Ovary (tissue), 9 donors: ENCODE results near the gene DISC1. TPM values are rescaled to one million over a fixed set of nuclear protein-coding genes. Genes with fewer than 3 reads are reported as not detected.

Source experiments
- DNase-seq, 5 donors: peaks; one replicate each; pipeline ENCODE4 v3.0.0-alpha.2; 2019 to 2020
- H3K27ac ChIP-seq, 2 donors: fragments of 200-600 bp; one replicate each; pipeline versions ENCODE4 v1.5.1 to v1.8.0; 2019 to 2022
- H3K27me3 ChIP-seq: fragments of 200-600 bp; one replicate; pipeline ENCODE4 v1.8.0; 2022
- H3K36me3 ChIP-seq: fragments of 200-600 bp; sonication (generic); one replicate; pipeline ENCODE4 v1.5.1; 2019
- H3K4me1 ChIP-seq: one replicate; pipeline ENCODE4 v1.8.1; 2013; ENCODE audit warnings: mild to moderate bottlenecking, moderate library complexity; ENCODE audit not compliant: insufficient read depth
- H3K4me3 ChIP-seq: fragments of 200-600 bp; sonication (generic); one replicate; pipeline ENCODE4 v1.5.1; 2017
- H3K9me3 ChIP-seq, 2 donors: fragments of 200-600 bp in 1 of 2; sonication (generic) in 1 of 2; one replicate each; pipeline versions ENCODE4 v1.5.1 to v1.8.1; 2013 to 2019; ENCODE audit warnings: mild to moderate bottlenecking in 1 of 2, moderate library complexity in 1 of 2
- CTCF ChIP-seq, 3 donors: fragments of 450-650 bp in 2 of 3; fragments of 200-600 bp in 1 of 3; IDR thresholded peaks; one replicate each; pipeline versions ENCODE4 v1.5.1 to v1.8.0; 2016 to 2022; ENCODE audit warnings: antibody characterized with exemption in 3 of 3, mild to moderate bottlenecking in 1 of 3
- EP300 ChIP-seq: sonication (generic); formaldehyde crosslinking; IDR thresholded peaks from one replicate; pipeline ENCODE4 v1.6.1; 2017; ENCODE audit warnings: antibody characterized with exemption
- POLR2A ChIP-seq: fragments of 450-650 bp; IDR thresholded peaks from one replicate; pipeline ENCODE4 v1.6.1; 2017; ENCODE audit warnings: antibody characterized with exemption, mild to moderate bottlenecking, moderate library complexity
- WGBS, 3 donors: extraction: QIAGEN DNeasy Blood & Tissue Kit in 1 of 3; methylation state at CpG; one replicate each; pipeline versions ENCODE4 v1.1.5 to v1.1.7; 2013 to 2017; 5-methylcytosine and 5-hydroxymethylcytosine counted together
- intact Hi-C, 4 donors: fragments of 100-400 bp; cut with DNase I; formaldehyde crosslinking; loops; one replicate each; pipeline versions ENCODE4 v1.11.0 to v1.15.1; 2022 to 2023
- polyA plus RNA-seq, 2 donors: library from polyadenylated mRNA; stranded (reverse); fragments of 200-250 nt in 1 of 2; fragments of 350-450 nt in 1 of 2; fragmentation: Illumina TruSeq in 1 of 2; extraction: RNeasy Lipid Tissue Mini Kit (QIAGEN cat#74804) in 1 of 2; gene quantifications; one replicate each; pipeline ENCODE4 v1.2.3, GENCODE V29; 2013 to 2014
- total RNA-seq, 7 donors: library from RNA; depleted of rRNA in 2 of 7; stranded (reverse); fragments of >200 nt in 2 of 7; fragmentation: NEBNext Ultra II Directional in 3 of 7; extraction: Animal tissue kit (Norgen Biotek cat#: 25700) in 3 of 7; gene quantifications; one replicate each; pipeline versions ENCODE4 v1.1.0 to v1.2.4, GENCODE V29; 2016 to 2023
- donor health status: DM: no; HTN: no; CAD: no; lungs with moderate emphysema.
- donor health status: DM: no; HTN: no; CAD: no.
- donor health status: Bipolar disorder and iron deficiency.
- donor health status: DM: yes; HTN: yes; CAD: no.
- donor health status: DM: no; HTN: no; CAD: no.
- donor health status: DM: yes; HTN: yes; CAD: no.

Gene DISC1
- total and polyA plus RNA-seq, 9 donors, result 3.0 to 24.3 (median 13.0) TPM

GRCh38 chr1:231630558-231631205, 4.1 kb downstream of the DISC1 start:
- H3K27ac ChIP-seq, result no peak overlapping the region
- no peaks in the 10 kb centered on the region for H3K27me3 ChIP-seq
- no peak for DNase-seq
- WGBS, 3 donors, result 39 to 54% (median 39%) methylated on average over 10 of the region's 10 CpGs
- no peak overlapping the region for H3K4me3 ChIP-seq
- H3K4me1 ChIP-seq, result peaks cover 10% of the 10 kb centered on the region
- no peak for TF ChIP-seq CTCF (IDR thresholded peaks at IDR 0.05)
- no peak for TF ChIP-seq EP300
- TF ChIP-seq POLR2A, result no peak
- H3K36me3 ChIP-seq, result no peaks in the 10 kb centered on the region
- intact Hi-C loops, result no loop called here
- H3K9me3 ChIP-seq, result no peaks in the 10 kb centered on the region

GRCh38 chr1:231631717-231632116, 5.1 kb downstream of the DISC1 start:
- WGBS, 3 donors, result 96 to 98% (median 96%) methylated on average over 4 of the region's 4 CpGs
- TF ChIP-seq POLR2A (no peak), EP300 (no peak), CTCF (IDR thresholded peaks at IDR 0.05) (no peak)
- H3K27ac ChIP-seq, result no peak overlapping the region
- no peaks in the 10 kb centered on the region for H3K9me3 ChIP-seq
- intact Hi-C loops, result no loop called here
- no peaks in the 10 kb centered on the region for H3K36me3 ChIP-seq
- no peaks in the 10 kb centered on the region for H3K27me3 ChIP-seq
- DNase-seq, result no peak
- H3K4me1 ChIP-seq, result peaks cover 10% of the 10 kb centered on the region
- no peak overlapping the region for H3K4me3 ChIP-seq

GRCh38 chr1:231632119-231632518, 5.5 kb downstream of the DISC1 start:
- peaks cover 10% of the 10 kb centered on the region for H3K4me1 ChIP-seq
- no peaks in the 10 kb centered on the region for H3K27me3 ChIP-seq
- H3K4me3 ChIP-seq, result no peak overlapping the region
- H3K36me3 ChIP-seq, result no peaks in the 10 kb centered on the region
- intact Hi-C loops, result no loop called here
- TF ChIP-seq POLR2A (no peak), CTCF (IDR thresholded peaks at IDR 0.05) (no peak), EP300 (no peak)
- no peaks in the 10 kb centered on the region for H3K9me3 ChIP-seq
- WGBS, 3 donors, result 62 to 78% (median 63%) methylated on average over 3 of the region's 3 CpGs
- no peak overlapping the region for H3K27ac ChIP-seq
- DNase-seq, result no peak

GRCh38 chr1:231634323-231635013, 7.9 kb downstream of the DISC1 start:
- intact Hi-C loops, result no loop called here
- DNase-seq, result no peak
- WGBS, 3 donors, result 38 to 50% (median 47%) methylated on average over 6 of the region's 6 CpGs
- no peaks in the 10 kb centered on the region for H3K9me3 ChIP-seq
- H3K4me3 ChIP-seq, result no peak overlapping the region
- TF ChIP-seq POLR2A, result no peak
- no peak for TF ChIP-seq CTCF (IDR thresholded peaks at IDR 0.05)
- no peak for TF ChIP-seq EP300
- peak overlapping the region in 1 of 2 donors; percentile 11 for H3K27ac ChIP-seq
- peaks cover 3% of the 10 kb centered on the region for H3K4me1 ChIP-seq
- no peaks in the 10 kb centered on the region for H3K36me3 ChIP-seq
- no peaks in the 10 kb centered on the region for H3K27me3 ChIP-seq
